NCI-H2196 treated with DMSO at 0.1 percent for 48 hours (cell line): ENCODE measurements around the gene SNED1.
"Not testable (repeated sequence)": the region's sequence is repeated elsewhere in the genome, so short reads cannot be mapped to it uniquely, and the experiment has no call there.

Experiments used
- DNase-seq: peaks from one replicate; lab custom pipeline; 2025; ENCODE audit not compliant: unreplicated experiment; lab: John Stamatoyannopoulos, UW

Gene SNED1

GRCh38 chr2:241104611-241105010 lies 106.2 kb downstream of the SNED1 start:
- DNase-seq = not testable (repeated sequence)

- no peak for DNase-seq
These were observed 107.2 kb downstream of the SNED1 start for GRCh38 chr2:241105641-241106040.

GRCh38 chr2:241107031-241107783 lies 108.8 kb downstream of the SNED1 start:
- DNase-seq = no peak

- no peak for DNase-seq
These were observed 110.1 kb downstream of the SNED1 start for GRCh38 chr2:241108271-241109209.

GRCh38 chr2:241109210-241110088 lies 111.0 kb downstream of the SNED1 start:
- no peak for DNase-seq

GRCh38 chr2:241110089-241110606 lies 111.7 kb downstream of the SNED1 start:
- no peak for DNase-seq

- DNase-seq = no peak
These were observed 112.4 kb downstream of the SNED1 start for GRCh38 chr2:241110607-241111439.

- DNase-seq = no peak
These were observed 113.0 kb downstream of the SNED1 start for GRCh38 chr2:241111440-241111805.

- no peak for DNase-seq
These were observed 113.6 kb downstream of the SNED1 start for GRCh38 chr2:241112046-241112445.

GRCh38 chr2:241112592-241112991 lies 114.2 kb downstream of the SNED1 start:
- DNase-seq = no peak

GRCh38 chr2:241114836-241115235 lies 116.4 kb downstream of the SNED1 start:
- DNase-seq = no peak

- DNase-seq = no peak
These were observed 116.9 kb downstream of the SNED1 start for GRCh38 chr2:241115361-241115760.

GRCh38 chr2:241116606-241117560 lies 118.5 kb downstream of the SNED1 start:
- no peak for DNase-seq

GRCh38 chr2:241118737-241119505 lies 120.5 kb downstream of the SNED1 start:
- no peak for DNase-seq

GRCh38 chr2:241120440-241120839 lies 122.0 kb downstream of the SNED1 start:
- no peak for DNase-seq

- no peak for DNase-seq
These were observed 122.6 kb downstream of the SNED1 start for GRCh38 chr2:241121008-241121407.

GRCh38 chr2:241122376-241123002 lies 124.1 kb downstream of the SNED1 start:
- DNase-seq = no peak
